HEK293 (cell line): ENCODE results near the gene MTCH1.
A peak's percentile ranks its signal among the peaks of the same experiment; 100 is the strongest.

ENCODE experiments used
- CTCF ChIA-PET: fragments of 350-600 bp; formaldehyde crosslinking; extraction: SDS; loops from one replicate; lab custom pipeline; 2021; ENCODE audit warnings: antibody characterized with exemption; lab: Yijun Ruan, JAX
- POLR2A ChIA-PET: fragments of 300-600 bp; formaldehyde crosslinking; extraction: SDS; loops from one replicate; lab custom pipeline; 2020; ENCODE audit warnings: antibody characterized with exemption, inconsistent platforms; lab: Yijun Ruan, JAX
- H3K27ac ChIP-seq: fragments of 200-500 bp; sonication (Bioruptor generic); 2 replicates; pipeline ENCODE4 v1.5.1; 2014; ENCODE audit warnings: low read depth, low read length, control low read depth, inconsistent platforms; ENCODE audit errors: extremely low read depth
- H3K36me3 ChIP-seq, 2 experiments: fragments of 200-500 bp in 1 of 2; sonication (Bioruptor generic) in 1 of 2; 1 replicate in 1 of 2; 2 replicates in 1 of 2; pipeline ENCODE4 v1.5.1; 2014 to 2017; ENCODE audit warnings: inconsistent platforms in 2 of 2, low read length in 2 of 2; ENCODE audit not compliant: control insufficient read depth in 2 of 2, insufficient read depth in 1 of 2
- H3K4me1 ChIP-seq: fragments of 200-500 bp; sonication (Bioruptor generic); 2 replicates; pipeline ENCODE4 v1.5.1; 2014; ENCODE audit warnings: mild to moderate bottlenecking, low read length, inconsistent platforms; ENCODE audit not compliant: control insufficient read depth, insufficient read depth
- H3K4me3 ChIP-seq: 2 replicates; pipeline ENCODE4 v1.5.1; 2011; ENCODE audit warnings: low read depth, mild to moderate bottlenecking, control low read depth, low read length, moderate library complexity
- H3K9me3 ChIP-seq: fragments of 200-500 bp; sonication (Bioruptor generic); 2 replicates; pipeline ENCODE4 v1.5.1; 2014; ENCODE audit warnings: low read depth, low read length, inconsistent platforms; ENCODE audit not compliant: control insufficient read depth, insufficient read depth
- HOXC10 ChIP-seq: sonication (generic); formaldehyde crosslinking; IDR thresholded peaks from 2 replicates; pipeline ENCODE4 v1.8.1; 2023; ENCODE audit warnings: mild to moderate bottlenecking, missing genetic modification reagents
- KLF1 ChIP-seq: fragments of 450-650 bp; formaldehyde crosslinking; IDR thresholded peaks from 2 replicates; pipeline ENCODE4 v1.5.1; 2016; ENCODE audit warnings: missing biosample characterization, missing genetic modification characterization
- OVOL3 ChIP-seq: fragments of 450-650 bp; formaldehyde crosslinking; IDR thresholded peaks from 2 replicates; pipeline ENCODE4 v1.5.1; 2016; ENCODE audit warnings: missing biosample characterization, missing genetic modification characterization
- ZFHX2 ChIP-seq: fragments of 450-650 bp; formaldehyde crosslinking; conservative IDR thresholded peaks from 2 replicates; pipeline ENCODE4 v1.5.1; 2016; ENCODE audit warnings: missing biosample characterization, missing genetic modification characterization
- ZNF146 ChIP-seq: fragments of 450-650 bp; formaldehyde crosslinking; IDR thresholded peaks from 2 replicates; pipeline ENCODE4 v1.5.1; 2016; ENCODE audit warnings: missing biosample characterization, missing genetic modification characterization
- ZNF148 ChIP-seq: fragments of 450-650 bp; formaldehyde crosslinking; IDR thresholded peaks from 2 replicates; pipeline ENCODE4 v1.5.0; 2017; ENCODE audit warnings: missing biosample characterization, missing genetic modification characterization, borderline replicate concordance
- ZNF184 ChIP-seq: fragments of 450-650 bp; IDR thresholded peaks from 2 replicates; pipeline ENCODE4 v1.5.1; 2018; ENCODE audit warnings: missing biosample characterization, mild to moderate bottlenecking, missing genetic modification characterization
- ZNF266 ChIP-seq: fragments of 450-650 bp; formaldehyde crosslinking; IDR thresholded peaks from 2 replicates; pipeline ENCODE4 v1.5.1; 2016; ENCODE audit warnings: missing biosample characterization, missing genetic modification characterization, low read depth
- ZNF488 ChIP-seq: fragments of 450-650 bp; formaldehyde crosslinking; IDR thresholded peaks from 2 replicates; pipeline ENCODE4 v1.5.1; 2016; ENCODE audit warnings: missing biosample characterization, missing genetic modification characterization
- ZNF514 ChIP-seq: fragments of 450-650 bp; formaldehyde crosslinking; IDR thresholded peaks from 2 replicates; pipeline ENCODE4 v1.5.1; 2016; ENCODE audit warnings: missing biosample characterization, missing genetic modification characterization
- ZNF596 ChIP-seq: fragments of 450-650 bp; IDR thresholded peaks from 2 replicates; pipeline ENCODE4 v1.5.0; 2018; ENCODE audit warnings: missing biosample characterization, mild to moderate bottlenecking, missing genetic modification characterization, moderate library complexity
- ZNF76 ChIP-seq: fragments of 450-650 bp; formaldehyde crosslinking; IDR thresholded peaks from 2 replicates; pipeline ENCODE4; 2016; ENCODE audit warnings: low read depth, missing biosample characterization, missing genetic modification characterization, borderline replicate concordance
- ZNF843 ChIP-seq: fragments of 450-650 bp; formaldehyde crosslinking; IDR thresholded peaks from 2 replicates; pipeline ENCODE4 v1.5.1; 2016; ENCODE audit warnings: missing biosample characterization, missing genetic modification characterization
- ZSCAN4 ChIP-seq: fragments of 450-650 bp; formaldehyde crosslinking; IDR thresholded peaks from 2 replicates; pipeline ENCODE4 v1.5.1; 2017; ENCODE audit warnings: missing biosample characterization, missing genetic modification characterization
- TF ChIP-seq, protein P1 (sequence below): fragments of 450-650 bp; formaldehyde crosslinking; IDR thresholded peaks from 2 replicates; pipeline ENCODE4 v1.5.1; 2016; ENCODE audit warnings: missing biosample characterization, missing genetic modification characterization
- TF ChIP-seq, protein P2 (sequence below): fragments of 450-650 bp; formaldehyde crosslinking; IDR thresholded peaks from 2 replicates; pipeline ENCODE4 v1.5.1; 2016; ENCODE audit warnings: missing biosample characterization, missing genetic modification characterization

MTCH1 gene

GRCh38 chr6:37010402-37010892, 24.5 kb upstream of the MTCH1 start:
- no peaks in the 10 kb centered on the region for H3K4me1 ChIP-seq
- CTCF ChIA-PET, result interaction anchor here (0.7 to 2.8 kb wide), 4 partner anchors 9 to 245 kb away, joined by 3 to 21 read pairs (median 4); no protein-coding TSS in a partner anchor

DNA sequence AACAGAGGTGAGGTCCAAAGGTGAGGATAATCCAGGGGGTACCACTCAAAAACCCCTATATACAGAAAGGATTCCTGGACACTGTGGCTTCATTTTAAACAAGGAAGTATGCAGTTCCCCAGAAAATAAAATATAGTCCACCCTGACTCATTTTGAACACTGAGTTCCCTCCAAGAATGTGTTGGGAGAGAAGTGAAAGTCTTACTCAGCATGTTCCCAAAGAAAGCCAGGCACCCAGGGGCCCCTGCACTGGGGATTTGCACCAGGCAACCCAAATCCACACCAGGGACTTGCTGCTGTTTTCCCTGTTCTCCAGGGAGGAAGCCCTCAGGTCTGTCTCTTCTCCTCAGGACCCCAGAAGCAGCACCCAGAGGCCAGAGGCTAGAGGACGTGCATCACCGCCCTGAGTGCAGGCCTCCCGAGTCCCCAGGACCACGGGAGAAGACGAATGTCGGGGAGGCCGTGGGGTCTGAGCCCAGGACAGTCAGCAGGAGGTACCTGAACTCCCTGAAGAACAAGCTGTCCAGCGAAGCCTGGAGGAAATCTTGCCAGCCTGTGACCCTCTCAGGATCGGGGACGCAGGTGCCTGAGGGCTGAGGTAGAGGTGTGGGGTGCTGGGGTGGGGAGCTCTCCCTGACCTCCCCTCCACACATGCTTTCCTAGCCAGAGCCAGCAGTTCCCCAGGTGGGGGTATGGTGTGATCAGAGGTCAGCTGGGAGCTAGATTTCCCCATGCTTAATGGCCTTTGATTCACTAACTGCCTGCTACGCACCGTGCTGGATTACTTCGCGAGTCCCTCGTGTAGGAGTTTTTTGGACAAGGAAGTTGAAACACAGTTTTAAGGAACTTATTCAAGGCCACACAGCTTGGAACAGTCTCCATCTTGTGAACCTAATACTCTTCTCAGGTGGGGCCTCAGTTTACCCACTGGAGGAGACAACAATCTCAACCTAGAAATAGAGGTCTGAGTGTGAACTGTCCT, 22.8 kb upstream of the MTCH1 start:
- TF ChIP-seq ZNF146 (tag by site-specific recombination) (no peak), ZNF266 (no peak), ZNF514 (tag by site-specific recombination) (no peak), ZNF148 (no peak), HOXC10 (CRISPR knock-in tag) (no peak)
- Histone ChIP-seq H3K4me3 (no peak overlapping the region), H3K36me3 (no peaks in the 10 kb centered on the region), H3K4me1 (no peaks in the 10 kb centered on the region), H3K9me3 (no peaks in the 10 kb centered on the region), H3K27ac (no peak overlapping the region)
- ChIA-PET POLR2A (no interaction called here), CTCF (interaction anchor here (0.6 to 2.8 kb wide), 3 partner anchors 10 to 69 kb away, joined by 3 to 21 read pairs (median 5); no protein-coding TSS in a partner anchor)

More at GRCh38 chr6:37010402-37010892, 24.5 kb upstream of the MTCH1 start:
- no peak overlapping the region for H3K4me3 ChIP-seq
- POLR2A ChIA-PET, result interaction anchor here (0.7 kb wide), 1 partner anchor 331 kb away, joined by 3 read pairs; no protein-coding TSS in a partner anchor
- no peaks in the 10 kb centered on the region for H3K9me3 ChIP-seq
- no peaks in the 10 kb centered on the region for H3K36me3 ChIP-seq
- no peak overlapping the region for H3K27ac ChIP-seq
- TF ChIP-seq ZNF596 (tag by site-specific recombination), result no peak

DNA sequence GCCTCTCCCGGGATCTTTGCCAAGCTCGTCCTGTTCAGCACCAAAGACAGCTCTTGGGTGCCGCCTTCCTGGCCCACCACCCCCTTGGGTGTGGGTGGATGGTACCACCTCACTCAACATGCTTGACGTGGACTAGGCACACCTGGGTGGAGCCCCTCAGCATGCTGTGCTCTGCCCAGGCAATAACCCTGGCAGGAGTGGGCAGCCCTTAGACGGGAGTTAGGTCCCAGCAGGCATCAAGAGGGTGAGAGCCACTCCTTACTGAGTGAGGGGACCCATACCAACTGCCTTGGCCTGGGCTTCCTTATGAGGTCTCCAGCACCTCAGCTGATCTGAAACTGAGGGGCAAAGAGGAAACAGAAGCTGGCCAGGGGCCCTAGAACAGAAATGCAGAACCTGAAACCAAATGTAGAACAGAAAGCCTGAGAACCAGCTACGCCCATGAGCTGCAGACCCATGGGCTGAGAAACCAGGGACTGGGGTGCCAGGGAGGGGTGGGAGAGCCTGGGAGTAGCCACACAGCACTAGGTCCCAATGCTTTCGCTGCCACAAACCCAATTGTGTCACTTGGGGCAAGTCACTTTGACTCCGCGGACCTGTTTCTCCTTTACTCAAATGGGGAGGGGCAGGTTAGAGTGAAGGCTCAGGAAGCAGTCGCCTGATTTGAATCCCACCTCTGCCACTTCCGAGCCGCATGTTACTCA, 21.5 kb upstream of the MTCH1 start:
- ChIA-PET POLR2A (interaction anchor here (0.9 to 1.8 kb wide), 4 partner anchors 9 to 133 kb away, joined by 3 to 20 read pairs (median 6); partner anchors contain the start of genes MTCH1 and PPIL1), CTCF (interaction anchor here (0.8 to 2.9 kb wide), 7 partner anchors 11 to 248 kb away, joined by 3 to 50 read pairs (median 7); no protein-coding TSS in a partner anchor)
- Histone ChIP-seq H3K27ac (no peak overlapping the region), H3K36me3 (no peaks in the 10 kb centered on the region), H3K9me3 (no peaks in the 10 kb centered on the region), H3K4me3 (no peak overlapping the region), H3K4me1 (no peaks in the 10 kb centered on the region)
- TF ChIP-seq OVOL3 (tag by site-specific recombination) (no peak), ZNF843 (tag by site-specific recombination) (no peak), KLF1 (tag by site-specific recombination) (peak; percentile 74), ZNF76 (tag by site-specific recombination) (no peak), ZNF184 (tag by site-specific recombination) (no peak), ZSCAN4 (no peak), ZFHX2 (tag by site-specific recombination) (peak; percentile 50; the same call in 1 of the 2 replicates), ZNF488 (no peak)
- TF ChIP-seq, protein P1, sequence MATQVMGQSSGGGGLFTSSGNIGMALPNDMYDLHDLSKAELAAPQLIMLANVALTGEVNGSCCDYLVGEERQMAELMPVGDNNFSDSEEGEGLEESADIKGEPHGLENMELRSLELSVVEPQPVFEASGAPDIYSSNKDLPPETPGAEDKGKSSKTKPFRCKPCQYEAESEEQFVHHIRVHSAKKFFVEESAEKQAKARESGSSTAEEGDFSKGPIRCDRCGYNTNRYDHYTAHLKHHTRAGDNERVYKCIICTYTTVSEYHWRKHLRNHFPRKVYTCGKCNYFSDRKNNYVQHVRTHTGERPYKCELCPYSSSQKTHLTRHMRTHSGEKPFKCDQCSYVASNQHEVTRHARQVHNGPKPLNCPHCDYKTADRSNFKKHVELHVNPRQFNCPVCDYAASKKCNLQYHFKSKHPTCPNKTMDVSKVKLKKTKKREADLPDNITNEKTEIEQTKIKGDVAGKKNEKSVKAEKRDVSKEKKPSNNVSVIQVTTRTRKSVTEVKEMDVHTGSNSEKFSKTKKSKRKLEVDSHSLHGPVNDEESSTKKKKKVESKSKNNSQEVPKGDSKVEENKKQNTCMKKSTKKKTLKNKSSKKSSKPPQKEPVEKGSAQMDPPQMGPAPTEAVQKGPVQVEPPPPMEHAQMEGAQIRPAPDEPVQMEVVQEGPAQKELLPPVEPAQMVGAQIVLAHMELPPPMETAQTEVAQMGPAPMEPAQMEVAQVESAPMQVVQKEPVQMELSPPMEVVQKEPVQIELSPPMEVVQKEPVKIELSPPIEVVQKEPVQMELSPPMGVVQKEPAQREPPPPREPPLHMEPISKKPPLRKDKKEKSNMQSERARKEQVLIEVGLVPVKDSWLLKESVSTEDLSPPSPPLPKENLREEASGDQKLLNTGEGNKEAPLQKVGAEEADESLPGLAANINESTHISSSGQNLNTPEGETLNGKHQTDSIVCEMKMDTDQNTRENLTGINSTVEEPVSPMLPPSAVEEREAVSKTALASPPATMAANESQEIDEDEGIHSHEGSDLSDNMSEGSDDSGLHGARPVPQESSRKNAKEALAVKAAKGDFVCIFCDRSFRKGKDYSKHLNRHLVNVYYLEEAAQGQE (tag by site-specific recombination), result peak; percentile 93
- TF ChIP-seq, protein P2, sequence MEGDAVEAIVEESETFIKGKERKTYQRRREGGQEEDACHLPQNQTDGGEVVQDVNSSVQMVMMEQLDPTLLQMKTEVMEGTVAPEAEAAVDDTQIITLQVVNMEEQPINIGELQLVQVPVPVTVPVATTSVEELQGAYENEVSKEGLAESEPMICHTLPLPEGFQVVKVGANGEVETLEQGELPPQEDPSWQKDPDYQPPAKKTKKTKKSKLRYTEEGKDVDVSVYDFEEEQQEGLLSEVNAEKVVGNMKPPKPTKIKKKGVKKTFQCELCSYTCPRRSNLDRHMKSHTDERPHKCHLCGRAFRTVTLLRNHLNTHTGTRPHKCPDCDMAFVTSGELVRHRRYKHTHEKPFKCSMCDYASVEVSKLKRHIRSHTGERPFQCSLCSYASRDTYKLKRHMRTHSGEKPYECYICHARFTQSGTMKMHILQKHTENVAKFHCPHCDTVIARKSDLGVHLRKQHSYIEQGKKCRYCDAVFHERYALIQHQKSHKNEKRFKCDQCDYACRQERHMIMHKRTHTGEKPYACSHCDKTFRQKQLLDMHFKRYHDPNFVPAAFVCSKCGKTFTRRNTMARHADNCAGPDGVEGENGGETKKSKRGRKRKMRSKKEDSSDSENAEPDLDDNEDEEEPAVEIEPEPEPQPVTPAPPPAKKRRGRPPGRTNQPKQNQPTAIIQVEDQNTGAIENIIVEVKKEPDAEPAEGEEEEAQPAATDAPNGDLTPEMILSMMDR, result no peak
